H1 (cell line): Measurements from ENCODE around the gene OVCA2. TPM values are rescaled to one million over a fixed set of nuclear protein-coding genes. Genes with fewer than 3 reads are reported as not detected.

Source experiments
- CTCF ChIA-PET: fragments of 300-600 bp; sonication (Branson Sonifier 250); formaldehyde crosslinking; loops from one replicate; lab custom pipeline; 2021; ENCODE audit not compliant: partially characterized antibody; lab: Charles Lee
- POLR2A ChIA-PET: fragments of 300-600 bp; sonication (Branson Sonifier 250); formaldehyde crosslinking; loops from one replicate; lab custom pipeline; 2021; ENCODE audit warnings: inconsistent platforms; ENCODE audit not compliant: partially characterized antibody; lab: Charles Lee
- DNase-seq, 2 experiments: peaks; one replicate each; pipeline versions ENCODE4 v3.0.0 to v3.0.0-alpha.2; 2010 to 2022; ENCODE audit warnings: low spot score in 2 of 2, low read depth in 1 of 2, mixed read lengths in 1 of 2
- FAIRE-seq: peaks from 2 replicates; lab custom pipeline; 2011; peaks lifted over from hg19 to GRCh38; lab: Jason Lieb, UNC
- H2AFZ ChIP-seq: 2 replicates; pipeline ENCODE4 v1.8.1; 2012; ENCODE audit warnings: low read length, inconsistent platforms
- H2AK5ac ChIP-seq: 2 replicates; pipeline ENCODE4 v1.6.1; 2013; ENCODE audit warnings: low read depth, low read length
- H2BK120ac ChIP-seq: replicated peaks from 2 replicates; pipeline ENCODE3; 2013; ENCODE audit warnings: low read depth, low read length, inconsistent platforms
- H2BK12ac ChIP-seq: 2 replicates; pipeline ENCODE4 v1.6.1; 2013; ENCODE audit warnings: low read depth, low read length
- H2BK15ac ChIP-seq: 2 replicates; pipeline ENCODE4 v1.6.1; 2013; ENCODE audit warnings: low read length
- H2BK20ac ChIP-seq: 2 replicates; pipeline ENCODE4 v1.6.1; 2013; ENCODE audit warnings: low read length
- H2BK5ac ChIP-seq: 2 replicates; pipeline ENCODE4 v1.6.1; 2013; ENCODE audit warnings: low read depth, low read length
- H3K14ac ChIP-seq: 2 replicates; pipeline ENCODE4 v1.6.1; 2013; ENCODE audit warnings: inconsistent platforms; ENCODE audit not compliant: insufficient read length
- H3K18ac ChIP-seq: 2 replicates; pipeline ENCODE4 v1.6.1; 2013; ENCODE audit warnings: low read length; ENCODE audit errors: extremely low read depth
- H3K23ac ChIP-seq: 2 replicates; pipeline ENCODE4 v1.6.1; 2013; ENCODE audit warnings: inconsistent platforms; ENCODE audit not compliant: insufficient read length
- H3K23me2 ChIP-seq: 2 replicates; pipeline ENCODE4 v1.6.1; 2013; ENCODE audit warnings: low read depth, low read length
- H3K27ac ChIP-seq: 2 replicates; pipeline ENCODE4 v1.6.1; 2011; ENCODE audit warnings: low read depth, low read length, inconsistent platforms
- H3K27me3 ChIP-seq, 4 experiments: replicated peaks in 1 of 4; 1 replicate in 1 of 4; 2 replicates in 3 of 4; pipeline versions ENCODE4 v1.6.1 to v1.8.1; 2011 to 2013; ENCODE audit warnings: low read length in 3 of 4, mild to moderate bottlenecking in 3 of 4, inconsistent platforms in 2 of 4, mixed read lengths in 2 of 4, moderate library complexity in 1 of 4; ENCODE audit not compliant: control insufficient read depth in 3 of 4, insufficient read depth in 3 of 4; ENCODE audit errors: extremely low read depth in 1 of 4
- H3K36me3 ChIP-seq, 4 experiments: 2 replicates each; pipeline versions ENCODE4 v1.6.1 to v1.8.1; 2011 to 2013; ENCODE audit warnings: mild to moderate bottlenecking in 4 of 4, low read length in 3 of 4, moderate library complexity in 2 of 4, control low read depth in 1 of 4, inconsistent platforms in 1 of 4; ENCODE audit not compliant: insufficient read depth in 4 of 4, control insufficient read depth in 2 of 4
- H3K4ac ChIP-seq: replicated peaks from 2 replicates; pipeline ENCODE3; 2013; ENCODE audit warnings: low read length, low read depth, mixed read lengths, inconsistent platforms; ENCODE audit not compliant: insufficient read length
- H3K4me1 ChIP-seq, 4 experiments: replicated peaks in 1 of 4; 1 replicate in 1 of 4; 2 replicates in 3 of 4; pipeline versions ENCODE4 v1.6.1 to v1.8.1; 2011 to 2013; ENCODE audit warnings: low read length in 3 of 4, inconsistent platforms in 2 of 4, mixed read lengths in 1 of 4; ENCODE audit not compliant: insufficient read depth in 4 of 4, control insufficient read depth in 3 of 4
- H3K4me2 ChIP-seq, 2 experiments: 2 replicates each; pipeline versions ENCODE4 v1.6.1 to v1.8.1; 2011 to 2013; ENCODE audit warnings: low read depth in 2 of 2, low read length in 2 of 2, control low read depth in 1 of 2, inconsistent platforms in 1 of 2, mild to moderate bottlenecking in 1 of 2; ENCODE audit not compliant: insufficient read depth in 1 of 2
- H3K4me3 ChIP-seq, 4 experiments: fragments of 200-600, 300-600 bp in 1 of 4; sonication (generic), shearing (Covaris generic), sonication (Bioruptor Twin) in 1 of 4; 2 replicates each; pipeline versions ENCODE4 v1.5.1 to v1.8.1; 2011 to 2016; ENCODE audit warnings: low read length in 4 of 4, low read depth in 3 of 4, control low read depth in 2 of 4, inconsistent platforms in 2 of 4, mild to moderate bottlenecking in 2 of 4, mixed read lengths in 1 of 4, moderate library complexity in 1 of 4; ENCODE audit not compliant: insufficient read depth in 2 of 4; ENCODE audit errors: extremely low read depth in 1 of 4
- H3K56ac ChIP-seq: replicated peaks from 2 replicates; pipeline ENCODE3; 2013; ENCODE audit warnings: low read depth, mild to moderate bottlenecking, mixed read lengths, low read length, inconsistent platforms; ENCODE audit not compliant: insufficient read length
- H3K79me1 ChIP-seq: 2 replicates; pipeline ENCODE4 v1.6.1; 2013; ENCODE audit warnings: low read depth, low read length, control low read depth
- H3K79me2 ChIP-seq, 2 experiments: 2 replicates each; pipeline versions ENCODE4 v1.6.1 to v1.8.1; 2012 to 2013; ENCODE audit warnings: low read length in 2 of 2, mild to moderate bottlenecking in 2 of 2, inconsistent platforms in 1 of 2; ENCODE audit not compliant: insufficient read depth in 2 of 2, control insufficient read depth in 1 of 2
- H3K9ac ChIP-seq, 4 experiments: replicated peaks in 1 of 4; 1 replicate in 1 of 4; 2 replicates in 3 of 4; pipeline versions ENCODE4 v1.6.1 to v1.8.1; 2011 to 2013; ENCODE audit warnings: low read depth in 3 of 4, low read length in 3 of 4, control low read depth in 2 of 4, mild to moderate bottlenecking in 2 of 4, moderate library complexity in 2 of 4, inconsistent platforms in 1 of 4; ENCODE audit errors: extremely low read depth in 1 of 4
- H3K9me3 ChIP-seq, 2 experiments: 2 replicates each; pipeline versions ENCODE4 v1.6.1 to v1.8.1; 2012 to 2013; ENCODE audit warnings: mild to moderate bottlenecking in 2 of 2, moderate library complexity in 2 of 2, control low read depth in 1 of 2, inconsistent platforms in 1 of 2, low read depth in 1 of 2, low read length in 1 of 2, mixed read lengths in 1 of 2; ENCODE audit not compliant: insufficient read depth in 2 of 2
- H4K20me1 ChIP-seq, 2 experiments: replicated peaks in 1 of 2; 2 replicates each; pipeline versions ENCODE3 to v1.8.1; 2011 to 2013; ENCODE audit warnings: inconsistent platforms in 2 of 2, low read length in 2 of 2, mild to moderate bottlenecking in 1 of 2; ENCODE audit not compliant: insufficient read depth in 2 of 2, control insufficient read depth in 1 of 2
- H4K5ac ChIP-seq: 2 replicates; pipeline ENCODE4 v1.6.1; 2013; ENCODE audit warnings: low read length, low read depth, mixed read lengths, inconsistent platforms; ENCODE audit not compliant: insufficient read length
- H4K8ac ChIP-seq: 2 replicates; pipeline ENCODE4 v1.8.0; 2013; ENCODE audit warnings: mild to moderate bottlenecking, moderate library complexity, low read length, inconsistent platforms; ENCODE audit not compliant: insufficient read depth; ENCODE audit errors: extremely low read depth
- H4K91ac ChIP-seq: replicated peaks from 2 replicates; pipeline ENCODE3; 2013; ENCODE audit warnings: low read length, mixed read lengths, inconsistent platforms; ENCODE audit not compliant: insufficient read length
- EZH2 ChIP-seq: fragments of 200-600 bp; sonication (generic); IDR thresholded peaks from 2 replicates; pipeline ENCODE4 v1.7.1; 2012; ENCODE audit warnings: low read depth, mild to moderate bottlenecking, moderate library complexity, low read length, inconsistent platforms; ENCODE audit not compliant: severe bottlenecking
- SP2 ChIP-seq: IDR thresholded peaks from 2 replicates; pipeline ENCODE4 v1.6.1; 2012; ENCODE audit warnings: mild to moderate bottlenecking, low read length, inconsistent platforms
- YY1 ChIP-seq: IDR thresholded peaks from 2 replicates; pipeline ENCODE4 v1.6.1; 2011; ENCODE audit warnings: low read depth, mild to moderate bottlenecking, low read length
- WGBS, 2 experiments: shearing (Covaris generic) in 1 of 2; methylation state at CpG; one replicate each; pipeline versions ENCODE4 v1.1.6 to v1.1.7; 2013 to 2015; ENCODE audit warnings: low lambda C conversion rate in 2 of 2, mixed read lengths in 2 of 2, inconsistent platforms in 1 of 2, low coverage in 1 of 2, missing lambda C conversion rate in 1 of 2; ENCODE audit not compliant: insufficient replicate concordance in 2 of 2, insufficient coverage in 1 of 2, insufficient read length in 1 of 2; ENCODE audit errors: extremely low coverage in 1 of 2, missing lambda C conversion rate in 1 of 2; 5-methylcytosine and 5-hydroxymethylcytosine counted together
- polyA plus RNA-seq, 7 experiments: library from polyadenylated mRNA; depleted of rRNA in 3 of 7; stranded (reverse) in 5 of 7; unstranded in 2 of 7; fragments of >200 nt in 5 of 7; fragments of 200-250 nt in 2 of 7; gene quantifications; 1 replicate in 5 of 7; 2 replicates in 1 of 7; 4 replicates in 1 of 7; pipeline versions ENCODE4 v1.2.1 to v1.2.3, GENCODE V29; 2011 to 2013; ENCODE audit warnings: missing spikeins in 2 of 7, mixed read lengths in 2 of 7
- total RNA-seq: library from RNA; stranded (reverse); fragmentation: NEBNext Ultra II Directional; extraction: Animal tissue kit (Norgen Biotek cat#: 25700); gene quantifications from 2 replicates; pipeline ENCODE4 v1.2.1, GENCODE V29; 2021

Gene OVCA2
- total and polyA plus RNA-seq, 2 of the 8 experiments (the other 6 are each of a cell fraction or from before 2014, with no cell fraction given), result 15.3 to 37.0 TPM

DNA sequence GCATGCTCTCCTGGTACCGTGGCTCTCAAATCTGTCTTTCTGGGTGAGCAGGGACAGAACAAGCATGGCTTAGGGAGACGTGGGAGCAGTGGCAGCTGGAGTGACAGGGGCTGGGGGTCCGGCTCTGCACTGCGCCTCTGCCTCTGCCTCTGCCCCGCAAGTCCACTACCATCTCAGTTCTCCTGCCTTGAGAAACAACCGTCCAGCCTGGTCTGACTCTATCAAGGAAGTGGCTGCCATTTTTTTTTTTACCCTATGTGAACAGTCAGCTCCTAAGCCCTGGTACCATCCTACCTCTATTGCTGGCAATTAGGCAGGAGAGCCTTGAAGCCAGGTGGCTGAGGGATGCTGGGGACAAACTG is 29.2 kb downstream of the OVCA2 start:
- no peaks in the 10 kb centered on the region for H3K27me3 ChIP-seq
- 0 out of 2 replicates have a peak overlapping the region, but pooled peaks have one; percentile 71 for H2AK5ac ChIP-seq
- H2BK12ac ChIP-seq, result peak overlapping the region; percentile 53; the same call in 1 of the 2 replicates
- peaks cover 2 to 17% (median 5%) of the 10 kb centered on the region in 4 experiments; a peak in 6 of 7 replicates for H3K4me1 ChIP-seq
- no peak overlapping the region for H3K27ac ChIP-seq
- no peak overlapping the region for H3K56ac ChIP-seq
- H3K9me3 ChIP-seq, result no peaks in the 10 kb centered on the region
- DNase-seq (no peak), FAIRE-seq (no peak)
- H3K23ac ChIP-seq, result no peak overlapping the region
- no peak overlapping the region for H2AFZ ChIP-seq
- peak overlapping the region; percentile 30 for H4K91ac ChIP-seq
- peak overlapping the region; percentile 77 for H2BK5ac ChIP-seq
- no peak overlapping the region for H2BK15ac ChIP-seq
- H3K9ac ChIP-seq, result no peak overlapping the region
- CTCF ChIA-PET, result interaction anchor here (0.8 to 11.7 kb wide), 18 partner anchors 9 to 807 kb away, joined by 3 to 122 read pairs (median 3); partner anchors contain the start of gene HIC1
- 73% methylated on average over 6 of the region's 6 CpGs; no CpG with 5 or more reads in 1 of the 2 experiments for WGBS, 2 experiments
- no peak overlapping the region for H3K14ac ChIP-seq
- H2BK20ac ChIP-seq, result 0 out of 2 replicates have a peak overlapping the region, but pooled peaks have one; percentile 82
- H3K36me3 ChIP-seq, result peaks cover 0 to 4% (median 0%) of the 10 kb centered on the region in 4 experiments; a peak in 1 of 8 replicates
- H4K8ac ChIP-seq, result no peak overlapping the region
- no peak overlapping the region for H3K4me3 ChIP-seq
- no peaks in the 10 kb centered on the region for H3K79me1 ChIP-seq
- POLR2A ChIA-PET, result interaction anchor here (0.9 kb wide), 1 partner anchor 18 kb away, joined by 3 read pairs; no protein-coding TSS in a partner anchor
- H2BK120ac ChIP-seq, result no peak overlapping the region
- H3K4ac ChIP-seq, result no peak overlapping the region
- peak overlapping the region; percentile 62; the same call in 1 of the 2 replicates for H3K18ac ChIP-seq
- no peaks in the 10 kb centered on the region for H3K23me2 ChIP-seq
- no peak overlapping the region for H3K4me2 ChIP-seq
- no peaks in the 10 kb centered on the region for H3K79me2 ChIP-seq
- peaks cover 2 to 6% of the 10 kb centered on the region in 2 experiments for H4K20me1 ChIP-seq
- H4K5ac ChIP-seq, result no peak overlapping the region
- TF ChIP-seq YY1 (no peak), SP2 (no peak), EZH2 (no peak)
